ENCODE results near the gene SPATA31C1. TPM values are rescaled to one million over a fixed set of nuclear protein-coding genes. Genes with fewer than 3 reads are reported as not detected.

SPATA31C1 gene
- total RNA-seq, 1 experiment from 2014 or later, result 0.15 TPM

GRCh38 chr9:87878989-87879511, 38.7 kb upstream of the SPATA31C1 start:
- no peak overlapping the region for H4K91ac ChIP-seq (ENCODE audit: insufficient read length, low read depth, low read length)
- WGBS (ENCODE audit: extremely low coverage, insufficient read length, low lambda C conversion rate), result no CpG with 5 or more reads among the region's 1 CpG
- no peak overlapping the region for H2BK120ac ChIP-seq (ENCODE audit: low read depth, low read length, poor library complexity, severe bottlenecking)
- no peak overlapping the region for H2BK5ac ChIP-seq (ENCODE audit: insufficient read length, low read length)
- H3K27me3 ChIP-seq (ENCODE audit: insufficient read depth, low read length), result no peaks in the 10 kb centered on the region
- no peak overlapping the region for H3K14ac ChIP-seq (ENCODE audit: insufficient read depth, low read length)
- H3K4me1 ChIP-seq (ENCODE audit: insufficient read depth, low read length), result peaks cover 11% of the 10 kb centered on the region; the same call in 1 of the 2 replicates
- no peak overlapping the region for H3K27ac ChIP-seq (ENCODE audit: insufficient read length, low read depth, low read length)
- H3K4me1 Mint-ChIP-seq, result peaks cover 41 to 45% of the 10 kb centered on the region in 2 experiments
- H3K27ac Mint-ChIP-seq, result no peak overlapping the region
- H3K79me2 ChIP-seq (ENCODE audit: insufficient read depth, low read length), result no peaks in the 10 kb centered on the region
- no peak overlapping the region for H4K8ac ChIP-seq (replicated peaks; ENCODE audit: insufficient read length, low read depth, low read length)
- peaks cover 2 to 8% (median 3%) of the 10 kb centered on the region in 3 experiments; a peak in 4 of 7 replicates for H3K36me3 Mint-ChIP-seq (ENCODE audit: insufficient read depth in 1 of 3, low read depth in 3 of 3)
- no peaks in the 10 kb centered on the region for H3K79me1 ChIP-seq (ENCODE audit: insufficient read depth, low read depth, low read length, poor library complexity, severe bottlenecking)
- H3K4ac ChIP-seq (ENCODE audit: low read depth, low read length), result no peak overlapping the region
- H2AFZ ChIP-seq (ENCODE audit: low read length), result no peak overlapping the region
- no peaks in the 10 kb centered on the region for H4K20me1 ChIP-seq (ENCODE audit: control insufficient read depth, insufficient read depth, insufficient read length)
- DNase-seq, result no peak
- H2AK5ac ChIP-seq (ENCODE audit: insufficient read length, low read length), result no peak overlapping the region
- H3K4me3 Mint-ChIP-seq, result no peak overlapping the region
- no peak overlapping the region for H2BK15ac ChIP-seq (ENCODE audit: low read depth, low read length)
- H3T11ph ChIP-seq (ENCODE audit: low read length), result no peak overlapping the region
- no peak for TF ChIP-seq CTCF (conservative IDR thresholded peaks at IDR 0.05)
- no peaks in the 10 kb centered on the region for H3K9me3 ChIP-seq (ENCODE audit: control insufficient read depth, low read depth, low read length)
- H3K27me3 Mint-ChIP-seq (ENCODE audit: low read depth), result peaks cover 5% of the 10 kb centered on the region
- H4K5ac ChIP-seq (ENCODE audit: insufficient read length, low read depth, low read length), result no peak overlapping the region
- H3K23ac ChIP-seq (ENCODE audit: insufficient read length, low read depth, low read length), result no peak overlapping the region
- no peak overlapping the region for H3K9ac ChIP-seq (ENCODE audit: extremely low read depth, insufficient read length, low read length)
- no peak overlapping the region for H2BK12ac ChIP-seq (ENCODE audit: insufficient read length, low read depth, low read length)
- H3K23me2 ChIP-seq (ENCODE audit: insufficient read length, low read depth, low read length, poor library complexity, severe bottlenecking), result no peaks in the 10 kb centered on the region
- H3K9me3 Mint-ChIP-seq, result peaks cover 0 to 9% of the 10 kb centered on the region in 2 experiments; a peak in 2 of 5 replicates
- no peak overlapping the region for H2BK20ac ChIP-seq (ENCODE audit: low read depth, low read length, poor library complexity, severe bottlenecking)
- no peak overlapping the region for H3K4me2 ChIP-seq (ENCODE audit: insufficient read depth, insufficient read length, low read length)
- no peak overlapping the region for H3K56ac ChIP-seq (ENCODE audit: insufficient read length, low read depth, low read length)
- H3K18ac ChIP-seq (ENCODE audit: insufficient read length, low read depth, low read length), result no peak overlapping the region

Measured in H9 (cell line).